Mesendoderm (in vitro differentiated cells): ENCODE measurements around the gene RNF217.
"Not testable (repeated sequence)": the region's sequence is repeated elsewhere in the genome, so short reads cannot be mapped to it uniquely, and the experiment has no call there.

ENCODE experiments used
- DNase-seq: peaks from one replicate; pipeline ENCODE4 v3.0.0; 2013
- H2AK5ac ChIP-seq: 2 replicates; pipeline ENCODE4 v1.6.1; 2013; ENCODE audit warnings: low read length, inconsistent platforms
- H2BK120ac ChIP-seq: 2 replicates; pipeline ENCODE4 v1.6.1; 2013; ENCODE audit warnings: low read depth, mild to moderate bottlenecking, low read length, moderate library complexity, mixed read lengths
- H2BK15ac ChIP-seq: replicated peaks from 2 replicates; pipeline ENCODE4 v1.6.1; 2013; ENCODE audit warnings: low read depth, mild to moderate bottlenecking, moderate library complexity
- H2BK5ac ChIP-seq: 2 replicates; pipeline ENCODE4 v1.6.1; 2013; ENCODE audit warnings: low read length, inconsistent platforms
- H3K18ac ChIP-seq: 2 replicates; pipeline ENCODE4 v1.6.1; 2013; ENCODE audit warnings: mild to moderate bottlenecking, low read length, mixed read lengths
- H3K23ac ChIP-seq: one replicate; pipeline ENCODE4 v1.6.1; 2013; ENCODE audit warnings: low read length
- H3K27ac ChIP-seq: 2 replicates; pipeline ENCODE4 v1.5.1; 2013; ENCODE audit warnings: low read depth, mild to moderate bottlenecking, inconsistent platforms, low read length, moderate library complexity
- H3K27me3 ChIP-seq: 2 replicates; pipeline ENCODE4 v1.6.1; 2013; ENCODE audit warnings: low read length, control low read depth, mild to moderate bottlenecking, inconsistent platforms; ENCODE audit not compliant: insufficient read depth, poor library complexity
- H3K36me3 ChIP-seq: 2 replicates; pipeline ENCODE4 v1.6.1; 2013; ENCODE audit warnings: low read length, inconsistent platforms; ENCODE audit not compliant: control insufficient read depth, insufficient read depth
- H3K4ac ChIP-seq: one replicate; pipeline ENCODE4 v1.6.1; 2013; ENCODE audit warnings: low read depth, mild to moderate bottlenecking, low read length, moderate library complexity
- H3K4me1 ChIP-seq: 2 replicates; pipeline ENCODE4 v1.6.1; 2013; ENCODE audit warnings: low read depth, low read length, inconsistent platforms; ENCODE audit not compliant: control insufficient read depth
- H3K4me2 ChIP-seq: 2 replicates; pipeline ENCODE4 v1.6.1; 2013; ENCODE audit warnings: low read length
- H3K4me3 ChIP-seq: 2 replicates; pipeline ENCODE4 v1.5.1; 2013; ENCODE audit warnings: mild to moderate bottlenecking, low read length
- H3K56ac ChIP-seq: one replicate; pipeline ENCODE4 v1.6.1; 2013; ENCODE audit warnings: low read length
- H3K79me1 ChIP-seq: 2 replicates; pipeline ENCODE4 v1.6.1; 2013; ENCODE audit warnings: low read length, inconsistent platforms
- H3K79me2 ChIP-seq: 2 replicates; pipeline ENCODE4 v1.6.1; 2013; ENCODE audit warnings: mild to moderate bottlenecking, low read length; ENCODE audit not compliant: control insufficient read depth, insufficient read depth
- H3K9ac ChIP-seq: 2 replicates; pipeline ENCODE4 v1.6.1; 2013; ENCODE audit warnings: low read length, inconsistent platforms
- H4K5ac ChIP-seq: one replicate; pipeline ENCODE4 v1.6.1; 2013; ENCODE audit warnings: low read length
- H4K8ac ChIP-seq: one replicate; pipeline ENCODE4 v1.6.1; 2013; ENCODE audit warnings: low read depth, mild to moderate bottlenecking, control low read depth, low read length, moderate library complexity
- WGBS: extraction: QIAGEN DNeasy Blood & Tissue Kit; methylation state at CpG from one replicate; pipeline ENCODE4 v1.1.7; 2013; ENCODE audit warnings: low lambda C conversion rate, missing lambda C conversion rate; ENCODE audit not compliant: insufficient coverage; ENCODE audit errors: extremely low coverage; 5-methylcytosine and 5-hydroxymethylcytosine counted together

The RNF217 gene

DNA sequence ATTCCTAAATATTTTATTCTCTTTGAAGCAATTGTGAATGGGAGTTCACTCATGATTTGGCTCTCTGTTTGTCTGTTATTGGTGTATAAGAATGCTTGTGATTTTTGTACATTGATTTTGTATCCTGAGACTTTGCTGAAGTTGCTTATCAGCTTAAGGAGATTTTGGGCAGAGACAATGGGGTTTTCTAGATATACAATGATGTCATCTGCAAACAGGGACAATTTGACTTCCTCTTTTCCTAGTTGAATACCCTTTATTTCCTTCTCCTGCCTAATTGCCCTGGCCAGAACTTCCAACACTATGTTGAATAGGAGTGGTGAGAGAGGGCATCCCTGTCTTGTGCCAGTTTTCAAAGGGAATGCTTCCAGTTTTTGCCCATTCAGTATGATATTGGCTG, 72.7 kb downstream of the RNF217 start:
- H3K27me3 ChIP-seq, H3K79me2 ChIP-seq, H3K4me3 ChIP-seq, H2BK15ac ChIP-seq, H3K79me1 ChIP-seq, H3K23ac ChIP-seq, H3K56ac ChIP-seq, H3K4me1 ChIP-seq, H3K9ac ChIP-seq, H3K18ac ChIP-seq, H2BK120ac ChIP-seq, DNase-seq, H4K8ac ChIP-seq, H3K4ac ChIP-seq, H2AK5ac ChIP-seq, H4K5ac ChIP-seq, H3K4me2 ChIP-seq, H3K36me3 ChIP-seq, H3K27ac ChIP-seq, H2BK5ac ChIP-seq: not testable (repeated sequence)

DNA sequence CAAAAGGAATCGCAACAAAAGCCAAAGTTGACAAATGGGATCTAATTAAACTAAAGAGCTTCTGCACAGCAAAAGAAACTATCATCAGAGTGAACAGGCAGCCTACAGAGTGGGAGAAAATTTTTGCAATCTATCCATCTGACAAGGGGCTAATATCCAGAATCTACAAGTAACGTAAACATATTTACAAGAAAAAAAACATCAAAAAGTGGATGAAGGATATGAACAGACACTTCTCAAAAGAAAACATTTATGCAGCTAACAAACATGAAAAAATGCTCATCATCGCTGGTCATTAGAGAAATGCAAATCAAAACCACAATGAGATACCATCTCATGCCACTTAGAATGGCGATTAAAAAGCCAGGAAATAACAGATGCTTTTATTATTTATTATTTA, 74.2 kb downstream of the RNF217 start:
- not testable (repeated sequence) for H3K36me3 ChIP-seq, H3K79me1 ChIP-seq, DNase-seq, H2AK5ac ChIP-seq, H2BK120ac ChIP-seq, H3K27ac ChIP-seq, H3K4ac ChIP-seq, H3K4me1 ChIP-seq, H3K4me2 ChIP-seq, H3K56ac ChIP-seq, H4K8ac ChIP-seq, H3K18ac ChIP-seq, H4K5ac ChIP-seq, H3K27me3 ChIP-seq, H3K79me2 ChIP-seq, H3K23ac ChIP-seq, H2BK15ac ChIP-seq, H3K4me3 ChIP-seq, H3K9ac ChIP-seq, H2BK5ac ChIP-seq
- WGBS = no CpG with 5 or more reads among the region's 4 CpGs

DNA sequence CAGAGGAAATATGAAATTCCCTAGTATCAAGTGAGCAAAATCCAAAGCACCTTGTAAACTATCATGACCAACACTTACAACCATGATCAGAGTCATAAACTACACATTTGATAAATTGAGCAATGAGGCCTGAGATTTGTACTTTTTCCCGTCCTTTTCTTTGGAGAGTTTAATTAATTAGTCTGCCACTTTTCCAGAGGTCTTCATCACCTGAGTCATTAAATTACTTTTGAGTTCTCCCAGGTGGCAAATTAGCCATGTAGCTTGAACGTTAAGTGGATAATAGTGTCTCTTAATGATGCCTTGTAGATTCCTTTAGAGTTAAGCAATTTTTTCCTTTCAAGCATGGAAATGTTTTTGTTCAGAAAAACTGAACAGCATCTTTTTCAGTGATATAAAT, 75.6 kb downstream of the RNF217 start:
- no peak overlapping the region for H2BK15ac ChIP-seq
- H3K36me3 ChIP-seq = no peaks in the 10 kb centered on the region
- H2AK5ac ChIP-seq = no peak overlapping the region
- H3K9ac ChIP-seq = no peak overlapping the region
- H4K8ac ChIP-seq = no peak overlapping the region
- H3K4me1 ChIP-seq = no peaks in the 10 kb centered on the region
- H3K56ac ChIP-seq = no peak overlapping the region
- H3K27me3 ChIP-seq = no peaks in the 10 kb centered on the region
- H3K23ac ChIP-seq = no peak overlapping the region
- DNase-seq = no peak
- no peaks in the 10 kb centered on the region for H3K79me2 ChIP-seq
- H3K18ac ChIP-seq = no peak overlapping the region
- H3K79me1 ChIP-seq = no peaks in the 10 kb centered on the region
- no peak overlapping the region for H2BK120ac ChIP-seq
- no peak overlapping the region for H3K4me2 ChIP-seq
- H2BK5ac ChIP-seq = no peak overlapping the region
- no peak overlapping the region for H3K4me3 ChIP-seq
- H4K5ac ChIP-seq = no peak overlapping the region
- H3K4ac ChIP-seq = no peak overlapping the region
- WGBS = no CpG with 5 or more reads among the region's 2 CpGs
- H3K27ac ChIP-seq = no peak overlapping the region

DNA sequence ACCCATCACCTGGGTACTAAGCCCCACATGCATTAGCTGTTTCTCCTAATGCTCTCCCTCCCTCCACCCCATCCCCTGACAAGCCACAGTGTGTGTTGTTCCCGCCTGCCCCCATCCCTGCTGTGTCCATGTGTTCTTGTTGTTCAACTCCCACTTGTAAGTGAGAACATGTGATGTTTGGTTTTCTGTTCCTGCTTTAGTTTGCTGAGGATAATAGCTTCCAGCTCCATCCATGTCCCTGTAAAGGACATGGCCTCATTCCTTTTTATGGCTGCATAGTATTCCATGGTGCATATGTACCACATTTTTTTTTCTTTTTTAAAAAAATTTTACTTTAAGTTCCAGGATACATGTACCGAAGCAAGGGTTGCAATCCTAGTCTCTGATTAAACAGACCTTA, 76.7 kb downstream of the RNF217 start:
- Histone ChIP-seq H3K18ac (no peak overlapping the region), H3K79me1 (no peaks in the 10 kb centered on the region), H3K4me3 (no peak overlapping the region), H4K8ac (no peak overlapping the region), H3K4me1 (no peaks in the 10 kb centered on the region), H3K56ac (no peak overlapping the region), H2BK120ac (no peak overlapping the region), H3K36me3 (no peaks in the 10 kb centered on the region), H2BK15ac (no peak overlapping the region), H3K27me3 (no peaks in the 10 kb centered on the region), H3K4me2 (no peak overlapping the region), H3K9ac (no peak overlapping the region), H2BK5ac (no peak overlapping the region), H3K4ac (no peak overlapping the region), H3K79me2 (no peaks in the 10 kb centered on the region), H4K5ac (no peak overlapping the region), H2AK5ac (no peak overlapping the region), H3K23ac (no peak overlapping the region), H3K27ac (no peak overlapping the region)
- no peak for DNase-seq
- WGBS = no CpG with 5 or more reads among the region's 2 CpGs

DNA sequence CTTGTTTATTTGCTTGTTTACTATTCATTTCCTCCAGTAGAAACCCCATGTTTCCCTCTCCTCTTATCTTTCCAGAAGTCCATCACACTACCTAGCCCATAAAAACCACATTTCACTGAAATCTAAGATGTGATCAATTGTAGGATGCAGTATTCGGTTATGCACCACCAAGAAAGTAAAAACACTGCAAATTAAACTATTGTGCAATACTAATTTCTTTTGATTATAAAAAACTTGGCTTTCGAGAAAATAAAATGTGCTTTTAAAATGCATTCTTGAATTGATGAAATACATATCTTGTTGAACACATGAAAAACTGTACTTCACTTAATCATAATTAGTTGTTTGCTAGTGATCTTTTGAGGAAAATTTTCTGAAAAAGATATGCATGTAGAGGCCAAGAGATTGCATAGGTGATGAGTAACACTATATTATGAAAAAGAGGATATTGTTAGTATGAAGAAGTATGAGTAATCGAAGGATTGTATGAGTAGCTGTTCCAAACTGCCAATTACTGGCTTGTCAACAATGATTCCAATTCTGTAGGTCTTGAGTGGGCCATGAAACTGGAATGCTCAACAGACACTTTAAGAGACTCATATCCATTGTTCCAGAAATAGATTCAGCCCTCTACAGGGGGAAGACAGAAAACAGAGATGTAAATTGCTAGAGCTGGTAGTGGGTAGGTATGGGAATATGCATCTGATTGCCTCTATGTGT, 79.7 kb downstream of the RNF217 start:
- Histone ChIP-seq H2AK5ac (no peak overlapping the region), H3K23ac (no peak overlapping the region), H2BK120ac (no peak overlapping the region), H3K4me3 (no peak overlapping the region), H2BK15ac (no peak overlapping the region), H4K5ac (no peak overlapping the region), H3K4ac (no peak overlapping the region), H3K4me2 (no peak overlapping the region), H3K27me3 (no peaks in the 10 kb centered on the region), H3K4me1 (peaks cover 3% of the 10 kb centered on the region), H3K36me3 (no peaks in the 10 kb centered on the region), H3K18ac (no peak overlapping the region), H2BK5ac (no peak overlapping the region), H3K27ac (no peak overlapping the region), H3K79me1 (no peaks in the 10 kb centered on the region), H4K8ac (no peak overlapping the region), H3K9ac (no peak overlapping the region), H3K56ac (no peak overlapping the region), H3K79me2 (no peaks in the 10 kb centered on the region)
- no peak for DNase-seq
- WGBS = 100% methylated on average over 1 of the region's 3 CpGs

DNA sequence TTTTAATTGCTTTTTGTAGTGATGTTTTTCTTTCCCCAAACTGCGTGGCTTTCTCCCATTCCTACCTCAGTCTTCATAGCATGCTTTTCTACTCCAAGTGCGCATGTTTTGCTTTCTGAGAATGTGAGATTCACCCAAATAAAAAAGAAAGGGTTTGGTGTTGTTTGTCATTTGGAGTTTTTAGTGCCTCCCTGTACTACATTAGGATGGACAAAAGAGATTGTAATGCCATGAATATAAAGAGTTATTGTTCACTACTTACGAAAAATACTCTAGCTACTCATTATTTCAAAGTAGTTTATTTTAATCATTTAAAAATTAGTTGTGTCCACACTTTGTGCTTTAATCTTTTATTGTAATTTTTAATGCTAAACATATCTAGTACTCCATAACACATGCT, 81.8 kb downstream of the RNF217 start:
- Histone ChIP-seq H4K8ac (no peak overlapping the region), H3K4me1 (peaks cover 3% of the 10 kb centered on the region), H3K4me3 (no peak overlapping the region), H3K79me1 (no peaks in the 10 kb centered on the region), H2BK120ac (no peak overlapping the region), H3K23ac (no peak overlapping the region), H3K27ac (no peak overlapping the region), H3K79me2 (no peaks in the 10 kb centered on the region), H3K36me3 (no peaks in the 10 kb centered on the region), H2AK5ac (no peak overlapping the region), H2BK5ac (no peak overlapping the region), H3K9ac (no peak overlapping the region), H3K27me3 (no peaks in the 10 kb centered on the region), H3K18ac (no peak overlapping the region), H4K5ac (no peak overlapping the region), H3K4me2 (no peak overlapping the region), H3K4ac (no peak overlapping the region), H3K56ac (no peak overlapping the region), H2BK15ac (no peak overlapping the region)
- no peak for DNase-seq
- no CpG with 5 or more reads among the region's 3 CpGs for WGBS
